Activated CD8-positive, alpha-beta memory T cell treated with anti-CD3 and anti-CD28 coated beads for 36 hours (primary cell): ENCODE data around the gene RBMS3. TPM values are rescaled to one million over a fixed set of nuclear protein-coding genes. Genes with fewer than 3 reads are reported as not detected.
"Not testable (repeated sequence)": the region's sequence is repeated elsewhere in the genome, so short reads cannot be mapped to it uniquely, and the experiment has no call there.

ENCODE experiments used
- CTCF ChIA-PET: fragments of 350-600 bp; sonication (Branson Sonifier 250); formaldehyde crosslinking; loops from one replicate; lab custom pipeline; 2021; ENCODE audit warnings: antibody characterized with exemption; lab: Charles Lee
- POLR2A ChIA-PET: fragments of 350-600 bp; sonication (Branson Sonifier 250); formaldehyde crosslinking; loops from one replicate; lab custom pipeline; 2021; ENCODE audit warnings: antibody characterized with exemption; lab: Charles Lee
- total RNA-seq, 2 experiments: library from RNA; stranded (reverse); gene quantifications; one replicate each; pipeline ENCODE4 v1.2.3, GENCODE V29; 2021

Gene RBMS3
- total RNA-seq, 2 experiments from 2014 or later = 0.48 to 0.86 TPM

DNA sequence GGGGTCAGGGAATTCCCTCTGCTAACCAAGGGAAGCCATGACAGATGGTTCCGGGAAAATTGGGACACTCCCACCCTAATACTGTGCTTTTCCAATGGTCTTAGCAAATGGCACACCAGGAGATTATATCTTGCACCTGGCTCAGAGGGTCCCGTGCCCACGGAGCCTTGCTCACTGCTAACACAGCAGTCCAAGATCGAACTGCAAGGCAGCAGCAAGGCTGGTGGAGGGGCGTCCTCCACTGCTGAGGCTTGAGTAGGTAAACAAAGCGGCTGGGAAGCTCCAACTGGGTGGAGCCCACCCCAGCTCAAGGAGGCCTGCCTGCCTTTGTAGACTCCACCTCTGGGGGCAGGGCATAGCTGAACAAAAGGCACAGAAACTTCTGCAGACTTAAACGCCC, 389.6 kb downstream of the RBMS3 start:
- CTCF ChIA-PET, POLR2A ChIA-PET: not testable (repeated sequence)

DNA sequence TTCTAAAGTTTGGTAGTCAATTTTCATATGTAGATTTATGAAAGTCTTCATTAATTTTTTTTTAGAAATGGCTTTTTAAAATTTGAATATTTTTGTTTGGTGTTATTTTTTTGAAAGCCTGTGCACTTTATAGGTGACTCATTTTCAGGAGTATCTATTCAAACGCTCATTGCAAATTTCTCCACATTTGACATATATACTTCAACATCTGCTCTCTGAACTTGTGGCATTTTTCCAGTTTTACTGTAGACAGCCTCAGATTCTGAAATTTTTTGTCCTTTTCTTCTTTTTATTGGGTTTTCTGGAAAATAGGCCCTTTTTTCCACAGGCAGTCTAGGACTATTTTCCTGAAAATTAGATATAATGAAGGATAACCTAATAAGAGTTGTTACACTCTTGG, 396.6 kb downstream of the RBMS3 start:
- CTCF ChIA-PET = no interaction called here
- POLR2A ChIA-PET = no interaction called here

- POLR2A ChIA-PET = interaction anchor here (0.6 kb wide), 1 partner anchor 132 kb away, joined by 4 read pairs; no protein-coding TSS in a partner anchor
- CTCF ChIA-PET = no interaction called here
These were observed 399.1 kb downstream of the RBMS3 start for GRCh38 chr3:29679944-29680343.

DNA sequence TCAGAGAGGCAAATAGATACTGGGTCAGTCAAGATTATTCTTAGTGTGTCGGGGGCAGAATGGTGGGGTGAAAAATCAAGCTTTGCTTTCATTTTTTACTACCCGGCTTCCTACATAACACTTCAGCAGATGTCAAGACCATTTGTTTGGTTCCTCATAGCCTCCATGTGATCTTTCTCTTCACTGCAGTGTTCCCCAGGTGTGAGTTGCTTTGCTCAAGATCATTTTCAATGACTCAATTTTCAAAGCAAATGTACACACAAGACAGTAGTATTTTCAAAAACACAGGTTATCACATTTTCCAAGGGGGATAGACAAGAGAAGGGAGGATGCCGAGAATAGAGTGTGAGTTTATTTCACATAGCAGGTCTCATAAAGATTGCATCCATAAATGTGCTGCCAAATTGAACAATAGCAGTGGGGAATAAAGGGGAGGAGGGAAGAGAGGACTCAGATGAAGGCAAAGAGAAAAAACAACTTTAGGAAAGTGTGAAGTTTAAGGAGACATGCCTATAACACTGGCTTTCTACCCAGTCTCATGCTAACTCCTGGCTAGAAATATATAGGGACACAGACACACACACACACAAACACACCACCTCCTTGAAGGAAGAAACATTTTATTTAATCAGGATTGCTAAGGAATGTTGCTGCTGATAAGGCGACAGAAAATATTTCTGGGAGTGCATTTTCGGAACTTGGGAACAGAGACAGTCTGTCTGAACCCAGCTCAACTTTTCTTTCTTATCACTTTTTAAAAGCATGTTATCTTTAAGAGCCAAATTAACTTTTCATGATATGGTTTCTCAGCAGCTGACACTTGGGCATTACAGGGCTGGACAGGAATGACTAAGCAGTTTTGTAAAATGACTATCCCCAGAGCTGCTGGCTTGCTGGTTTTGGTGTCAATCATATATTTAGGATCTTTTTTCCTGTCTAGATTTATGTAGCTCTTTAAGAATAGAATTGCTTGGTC, 402.4 kb downstream of the RBMS3 start:
- ChIA-PET POLR2A (no interaction called here), CTCF (no interaction called here)

- POLR2A ChIA-PET = no interaction called here
- CTCF ChIA-PET = no interaction called here
These were observed 406.2 kb downstream of the RBMS3 start for GRCh38 chr3:29686889-29687592.

- POLR2A ChIA-PET = no interaction called here
- CTCF ChIA-PET = no interaction called here
These were observed 409.9 kb downstream of the RBMS3 start for GRCh38 chr3:29690686-29691353.

DNA sequence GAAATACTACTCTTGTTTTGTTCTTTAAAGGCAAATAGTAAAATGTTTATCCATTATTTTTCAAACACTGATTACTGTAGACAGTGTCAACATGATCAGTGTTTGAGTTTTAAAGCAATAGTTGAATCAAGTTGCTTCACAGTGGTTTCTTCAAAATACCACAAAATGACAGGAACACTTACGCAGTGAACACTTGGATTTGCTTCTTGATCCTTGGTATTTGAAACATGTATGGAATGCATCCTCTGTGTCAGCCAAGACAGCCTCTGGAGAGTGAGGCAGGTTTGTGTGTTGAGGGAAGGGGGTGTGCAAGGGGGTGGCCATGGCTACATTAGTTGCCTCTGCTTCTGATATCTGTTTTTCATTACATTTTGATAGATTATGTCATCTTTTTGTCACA, 413.0 kb downstream of the RBMS3 start:
- CTCF ChIA-PET = no interaction called here
- POLR2A ChIA-PET = no interaction called here

DNA sequence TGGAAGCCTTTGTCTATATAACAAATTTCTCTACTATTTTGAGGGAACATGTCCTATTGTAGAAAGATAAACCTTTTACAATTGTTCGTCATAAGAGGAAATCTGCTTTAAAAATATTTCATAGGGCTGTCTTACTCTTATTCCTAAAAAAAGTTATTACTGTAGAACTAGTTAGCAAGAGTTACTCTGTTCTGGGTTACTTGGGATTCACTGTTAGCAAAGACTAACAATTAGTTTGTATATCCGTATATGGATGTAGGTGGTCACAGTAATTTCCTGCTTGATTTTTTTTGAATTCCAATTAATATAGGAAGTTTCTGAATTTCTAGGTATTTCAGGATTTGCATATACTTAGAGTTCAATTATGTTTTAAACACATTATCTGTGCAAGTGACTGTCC, 413.5 kb downstream of the RBMS3 start:
- POLR2A ChIA-PET = no interaction called here
- CTCF ChIA-PET = no interaction called here

DNA sequence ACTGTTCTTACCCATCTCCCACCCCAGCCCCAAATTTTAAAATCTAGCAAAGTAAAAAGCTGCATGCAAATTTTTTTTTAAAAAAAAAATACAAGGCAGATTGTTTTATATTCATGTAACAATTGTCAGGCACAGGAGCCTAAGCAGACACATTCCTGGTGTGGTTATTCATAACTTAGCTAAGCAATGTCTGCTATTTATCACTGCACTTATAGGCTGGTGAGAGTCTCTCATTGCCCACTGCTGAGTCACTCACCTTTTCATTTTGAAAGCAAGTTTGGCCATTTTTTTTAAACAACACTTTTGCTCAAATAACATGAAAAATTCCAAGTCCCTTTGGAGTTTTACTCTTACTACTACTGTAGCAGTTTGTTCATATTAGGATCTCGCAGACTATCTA, 413.9 kb downstream of the RBMS3 start:
- ChIA-PET POLR2A (no interaction called here), CTCF (no interaction called here)

GRCh38 chr3:29695201-29695600, 414.3 kb downstream of the RBMS3 start:
- ChIA-PET CTCF (no interaction called here), POLR2A (no interaction called here)

- POLR2A ChIA-PET = no interaction called here
- CTCF ChIA-PET = no interaction called here
These were observed 414.9 kb downstream of the RBMS3 start for GRCh38 chr3:29695643-29696198.

GRCh38 chr3:29696311-29696710, 415.4 kb downstream of the RBMS3 start:
- ChIA-PET POLR2A (no interaction called here), CTCF (no interaction called here)

GRCh38 chr3:29697989-29698388, 417.1 kb downstream of the RBMS3 start:
- POLR2A ChIA-PET = no interaction called here
- CTCF ChIA-PET = no interaction called here

DNA sequence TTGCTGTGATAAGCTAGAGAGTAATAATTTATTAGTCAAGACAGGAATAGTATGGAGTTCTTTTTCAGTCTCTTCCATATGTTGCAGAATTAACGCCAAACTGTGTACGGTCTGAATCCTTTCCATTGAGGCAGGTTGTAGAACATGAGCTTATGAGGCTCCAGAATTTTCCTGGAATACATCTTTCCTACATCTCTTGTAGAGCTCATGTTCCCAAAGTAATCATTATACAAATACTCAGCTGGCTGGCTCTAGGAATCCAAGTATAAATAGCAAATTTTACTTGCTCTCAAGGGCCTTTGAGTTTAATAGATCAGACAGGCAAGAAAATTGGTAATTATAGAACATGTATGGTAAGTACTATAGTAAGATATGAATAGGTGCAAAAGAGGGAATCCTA, 419.4 kb downstream of the RBMS3 start:
- ChIA-PET POLR2A (interaction anchor here (0.6 kb wide), 1 partner anchor 82 kb away, joined by 3 read pairs; no protein-coding TSS in a partner anchor), CTCF (no interaction called here)

DNA sequence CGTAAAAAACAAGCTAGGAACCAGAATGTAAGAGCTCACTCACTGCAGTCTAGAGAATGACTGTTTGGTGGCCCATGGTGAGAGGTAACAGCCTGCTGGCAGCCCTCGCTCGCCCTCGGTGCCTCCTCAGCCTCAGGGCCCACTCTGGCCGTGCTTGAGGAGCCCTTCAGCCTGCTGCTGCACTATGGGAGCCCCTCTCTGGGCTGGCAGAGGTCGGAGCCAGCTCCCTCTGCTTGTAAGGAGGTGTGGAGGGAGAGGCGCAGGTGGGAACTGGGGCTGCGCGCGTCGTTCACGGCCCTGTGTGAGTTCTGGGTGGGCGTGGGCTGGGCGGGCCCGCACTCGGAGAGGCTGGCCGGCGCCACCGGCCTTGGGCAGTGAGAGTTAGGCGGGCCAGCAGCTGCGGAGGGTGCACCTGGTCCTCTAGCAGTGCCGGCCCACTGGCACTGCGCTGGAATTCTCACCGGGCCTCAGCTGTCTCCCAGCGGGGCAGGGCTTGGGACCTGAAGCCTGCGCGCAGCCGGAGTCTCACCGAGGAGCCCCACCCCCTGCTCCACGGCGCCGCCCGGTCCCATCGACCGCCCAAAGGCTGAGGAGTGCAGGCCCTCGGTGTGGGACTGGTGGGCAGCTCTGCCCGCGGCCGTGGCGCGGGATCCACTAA, 420.6 kb downstream of the RBMS3 start:
- CTCF ChIA-PET = no interaction called here
- POLR2A ChIA-PET = no interaction called here

DNA sequence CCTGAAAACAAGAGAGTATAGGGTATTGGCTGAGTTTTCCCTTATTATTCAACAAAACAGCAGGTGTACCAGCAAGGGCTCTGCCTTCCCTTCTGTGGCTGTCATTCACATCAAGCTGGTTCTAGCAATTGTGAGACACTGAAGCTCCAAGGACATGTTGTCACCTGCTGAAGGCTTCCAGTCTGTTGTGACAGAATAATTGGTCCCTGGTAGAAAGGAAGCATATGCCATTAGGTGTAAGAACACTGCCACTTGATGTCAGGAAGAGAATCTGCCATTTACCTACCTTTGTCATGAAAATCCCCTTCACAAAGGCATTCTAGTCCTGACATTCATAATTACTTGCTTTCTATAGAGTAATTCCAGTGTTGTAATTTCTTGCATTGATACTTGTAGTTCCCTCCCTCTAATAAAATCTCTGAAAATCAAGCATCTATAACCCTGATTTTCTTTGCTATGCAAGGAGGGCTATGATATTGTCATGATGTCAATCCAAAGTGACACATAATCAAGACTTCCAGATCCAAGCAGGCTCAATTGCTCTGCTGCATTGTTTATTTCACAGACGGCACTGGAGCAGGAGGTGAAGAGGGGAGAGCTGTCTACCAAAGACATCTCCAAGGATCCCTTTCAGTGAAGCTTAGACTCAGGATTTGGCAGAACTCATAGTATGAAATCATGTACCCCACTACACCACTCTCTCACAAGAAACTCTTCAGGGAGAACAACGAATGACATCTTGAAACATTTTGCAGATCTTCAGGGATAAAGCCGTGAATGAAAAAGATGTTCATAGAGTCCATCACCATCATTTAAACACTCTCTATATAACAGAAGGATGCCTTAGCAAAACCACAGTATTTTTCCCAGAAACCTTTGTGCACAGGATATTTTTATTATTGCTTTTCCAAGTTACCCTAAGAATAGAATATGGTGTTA, 425.3 kb downstream of the RBMS3 start:
- CTCF ChIA-PET = no interaction called here
- POLR2A ChIA-PET = no interaction called here

- CTCF ChIA-PET = no interaction called here
- POLR2A ChIA-PET = no interaction called here
These were observed 428.0 kb downstream of the RBMS3 start for GRCh38 chr3:29708884-29709283.

- ChIA-PET CTCF (no interaction called here), POLR2A (no interaction called here)
These were observed 430.4 kb downstream of the RBMS3 start for GRCh38 chr3:29711255-29711771.
